Prostate gland (tissue), 2 donors: ENCODE data around the gene HCK. TPM values are rescaled to one million over a fixed set of nuclear protein-coding genes. Genes with fewer than 3 reads are reported as not detected.

Experiments used
- DNase-seq: peaks from one replicate; pipeline ENCODE4 v3.0.0-alpha.2; 2019; ENCODE audit warnings: low spot score
- H3K27ac ChIP-seq, 2 donors: fragments of 200-600 bp; sonication (generic); 2 replicates each; pipeline ENCODE4 v1.5.1; 2017 to 2019
- H3K27me3 ChIP-seq: fragments of 200-600 bp; sonication (generic); replicated peaks from 2 replicates; pipeline ENCODE4 v1.5.1; 2019; ENCODE audit not compliant: insufficient read depth
- H3K36me3 ChIP-seq, 2 donors: fragments of 200-600 bp; sonication (generic); 1 replicate in 1 of 2; 2 replicates in 1 of 2; pipeline versions ENCODE4 v1.5.1 to v1.8.1; 2017 to 2019
- H3K4me1 ChIP-seq: fragments of 200-600 bp; sonication (generic); replicated peaks from 2 replicates; pipeline ENCODE4 v1.5.1; 2019
- H3K4me3 ChIP-seq, 2 donors: fragments of 200-600 bp; sonication (generic); 2 replicates each; pipeline ENCODE4 v1.5.1; 2017 to 2019
- H3K9me3 ChIP-seq: fragments of 200-600 bp; sonication (generic); 2 replicates; pipeline ENCODE4 v1.5.1; 2017
- POLR2A ChIP-seq: fragments of 450-650 bp; IDR thresholded peaks from one replicate; pipeline ENCODE4 v1.6.1; 2016; ENCODE audit warnings: antibody characterized with exemption, mild to moderate bottlenecking
- POLR2AphosphoS5 ChIP-seq: sonication (generic); formaldehyde crosslinking; IDR thresholded peaks from one replicate; pipeline ENCODE4 v1.6.1; 2017; ENCODE audit warnings: antibody characterized with exemption
- WGBS: methylation state at CpG from one replicate; pipeline ENCODE4 v1.1.5; 2018; 5-methylcytosine and 5-hydroxymethylcytosine counted together
- intact Hi-C: fragments of 100-400 bp; cut with DNase I; formaldehyde crosslinking; loops from one replicate; pipeline ENCODE4 v1.14.2; 2022
- total RNA-seq, 2 donors: library from RNA; depleted of rRNA; stranded (reverse); fragments of >200 nt; gene quantifications; one replicate each; pipeline ENCODE4 v1.1.0, GENCODE V29; 2016
- TF ChIP-seq, protein P1 (sequence below), 4 experiments: fragments of 200-600 bp in 2 of 4; fragments of 450-650 bp in 2 of 4; sonication (generic) in 2 of 4; IDR thresholded peaks; 1 replicate in 3 of 4; 2 replicates in 1 of 4; pipeline ENCODE4 v1.5.1; 2016 to 2019; ENCODE audit warnings: antibody characterized with exemption in 4 of 4, mild to moderate bottlenecking in 2 of 4, moderate library complexity in 2 of 4

The HCK gene
- total RNA-seq, 2 donors from 2014 or later: 3.1 to 6.0 TPM

DNA sequence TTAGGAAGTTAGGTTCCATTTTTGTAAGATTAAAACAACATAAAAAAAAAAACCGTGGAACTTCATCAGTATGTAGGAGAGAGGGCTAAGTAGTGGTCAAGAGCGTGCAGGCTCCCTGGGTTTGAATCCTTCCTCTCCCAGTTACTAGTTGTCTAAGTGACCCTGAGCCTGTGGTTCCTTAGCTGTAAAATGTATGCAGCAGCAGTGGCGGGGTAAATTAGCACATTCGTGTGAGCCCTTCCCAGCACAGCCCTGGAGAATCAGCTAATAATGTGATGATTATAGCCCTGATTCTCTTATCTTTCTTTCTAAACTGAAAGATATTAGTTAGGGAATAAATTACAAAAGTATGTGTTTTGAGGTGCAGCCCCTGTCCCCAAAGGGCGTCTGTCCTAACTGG, 90.0 kb downstream of the HCK start:
- 82% methylated on average over 5 of the region's 5 CpGs for WGBS
- no peak for DNase-seq
- Histone ChIP-seq H3K4me1 (no peaks in the 10 kb centered on the region), H3K4me3 (no peak overlapping the region), H3K27ac (no peak overlapping the region), H3K27me3 (no peaks in the 10 kb centered on the region), H3K36me3 (peaks cover 11 to 42% of the 10 kb centered on the region in 2 donors), H3K9me3 (no peaks in the 10 kb centered on the region)
- TF ChIP-seq POLR2AphosphoS5 (no peak), POLR2A (no peak)
- TF ChIP-seq, protein P1, sequence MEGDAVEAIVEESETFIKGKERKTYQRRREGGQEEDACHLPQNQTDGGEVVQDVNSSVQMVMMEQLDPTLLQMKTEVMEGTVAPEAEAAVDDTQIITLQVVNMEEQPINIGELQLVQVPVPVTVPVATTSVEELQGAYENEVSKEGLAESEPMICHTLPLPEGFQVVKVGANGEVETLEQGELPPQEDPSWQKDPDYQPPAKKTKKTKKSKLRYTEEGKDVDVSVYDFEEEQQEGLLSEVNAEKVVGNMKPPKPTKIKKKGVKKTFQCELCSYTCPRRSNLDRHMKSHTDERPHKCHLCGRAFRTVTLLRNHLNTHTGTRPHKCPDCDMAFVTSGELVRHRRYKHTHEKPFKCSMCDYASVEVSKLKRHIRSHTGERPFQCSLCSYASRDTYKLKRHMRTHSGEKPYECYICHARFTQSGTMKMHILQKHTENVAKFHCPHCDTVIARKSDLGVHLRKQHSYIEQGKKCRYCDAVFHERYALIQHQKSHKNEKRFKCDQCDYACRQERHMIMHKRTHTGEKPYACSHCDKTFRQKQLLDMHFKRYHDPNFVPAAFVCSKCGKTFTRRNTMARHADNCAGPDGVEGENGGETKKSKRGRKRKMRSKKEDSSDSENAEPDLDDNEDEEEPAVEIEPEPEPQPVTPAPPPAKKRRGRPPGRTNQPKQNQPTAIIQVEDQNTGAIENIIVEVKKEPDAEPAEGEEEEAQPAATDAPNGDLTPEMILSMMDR (IDR thresholded peaks at IDR 0.05): no peak
- intact Hi-C loops: no loop called here

DNA sequence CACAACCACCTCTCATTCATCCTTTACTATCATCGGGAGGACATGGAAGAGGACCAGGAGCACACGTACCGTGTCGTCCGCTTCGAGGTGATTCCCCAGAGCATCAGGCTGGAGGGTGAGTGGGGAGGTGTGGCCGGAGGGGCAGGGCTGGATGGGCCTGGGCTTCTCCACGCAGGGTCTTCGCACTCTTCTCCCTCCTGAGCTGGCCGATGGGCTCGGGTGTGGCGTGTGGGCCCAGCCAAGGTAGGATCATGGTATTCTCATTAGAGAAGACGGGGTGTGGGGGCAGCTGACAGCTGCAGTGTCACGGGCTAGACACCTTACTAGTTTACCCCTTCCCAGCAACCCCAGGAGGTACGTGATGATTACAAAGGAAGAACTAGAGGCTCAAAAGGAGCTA, 90.9 kb downstream of the HCK start:
- TF ChIP-seq, protein P1 (IDR thresholded peaks at IDR 0.05): no peak
- TF ChIP-seq POLR2AphosphoS5: no peak
- TF ChIP-seq POLR2A: no peak
- no peaks in the 10 kb centered on the region for H3K27me3 ChIP-seq
- H3K36me3 ChIP-seq: peaks cover 11 to 44% of the 10 kb centered on the region in 2 donors
- no peak for DNase-seq
- no peaks in the 10 kb centered on the region for H3K4me1 ChIP-seq
- WGBS: 93% methylated on average over 15 of the region's 15 CpGs
- no peaks in the 10 kb centered on the region for H3K9me3 ChIP-seq
- intact Hi-C loops: no loop called here
- no peak overlapping the region for H3K4me3 ChIP-seq
- no peak overlapping the region for H3K27ac ChIP-seq

GRCh38 chr20:32144898-32145662, 93.0 kb downstream of the HCK start:
- H3K4me1 ChIP-seq: no peaks in the 10 kb centered on the region
- no peak for DNase-seq
- no peak for TF ChIP-seq POLR2A
- no peak for TF ChIP-seq POLR2AphosphoS5
- TF ChIP-seq, protein P1 (IDR thresholded peaks at IDR 0.05): no peak
- no peak overlapping the region for H3K4me3 ChIP-seq
- H3K36me3 ChIP-seq: peaks cover 11 to 51% of the 10 kb centered on the region in 2 donors
- H3K27ac ChIP-seq: no peak overlapping the region
- intact Hi-C loops: no loop called here
- no peaks in the 10 kb centered on the region for H3K9me3 ChIP-seq
- no peaks in the 10 kb centered on the region for H3K27me3 ChIP-seq
- whole genome bisulfite sequencing: 89% methylated on average over 8 of the region's 8 CpGs

DNA sequence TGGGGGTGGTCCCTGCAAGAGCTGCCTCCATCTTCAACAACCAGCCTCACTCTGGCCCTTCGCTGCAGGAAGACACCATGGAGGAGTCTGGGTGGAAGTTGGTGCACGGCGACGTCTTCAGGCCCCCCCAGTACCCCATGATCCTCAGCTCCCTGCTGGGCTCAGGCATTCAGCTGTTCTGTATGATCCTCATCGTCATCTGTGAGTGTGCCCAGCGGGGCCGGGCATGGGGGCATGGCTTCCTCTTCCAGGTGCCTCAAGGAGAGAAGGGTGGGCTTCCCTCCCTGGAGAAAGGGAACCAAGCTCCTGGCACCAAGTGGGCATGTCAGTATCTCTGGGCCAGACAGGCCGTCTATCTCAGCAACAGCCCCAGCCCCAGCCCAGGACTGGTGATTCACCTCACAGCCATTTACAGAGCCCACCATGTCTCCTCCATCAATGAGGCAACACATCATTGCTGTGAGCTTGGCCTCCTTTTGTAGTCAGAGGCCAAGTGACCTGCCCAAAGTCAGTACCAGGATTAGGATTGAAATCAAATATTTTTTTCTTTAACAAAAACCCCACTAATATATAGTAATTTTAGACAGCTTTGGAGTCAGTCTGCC, 97.6 kb downstream of the HCK start:
- intact Hi-C loops: no loop called here
- 85% methylated on average over 8 of the region's 8 CpGs for WGBS
- no peak for DNase-seq
- no peaks in the 10 kb centered on the region for H3K4me1 ChIP-seq
- peaks cover 0 to 32% of the 10 kb centered on the region in 2 donors for H3K36me3 ChIP-seq
- no peak overlapping the region for H3K27ac ChIP-seq
- no peaks in the 10 kb centered on the region for H3K9me3 ChIP-seq
- TF ChIP-seq POLR2A: no peak
- TF ChIP-seq, protein P1 (IDR thresholded peaks at IDR 0.05): no peak
- TF ChIP-seq POLR2AphosphoS5: no peak
- H3K4me3 ChIP-seq: no peak overlapping the region
- no peaks in the 10 kb centered on the region for H3K27me3 ChIP-seq
